Fibroblast of lung (primary cell): ENCODE measurements around the gene UBAC1. TPM values are rescaled to one million over a fixed set of nuclear protein-coding genes. Genes with fewer than 3 reads are reported as not detected.

Experiments used
- DNase-seq, 2 donors: peaks; one replicate each; pipeline versions ENCODE4 v3.0.0 to v3.0.0-alpha.2; 2010; ENCODE audit warnings: low read depth in 2 of 2
- H2AFZ ChIP-seq: 2 replicates; pipeline ENCODE4 v1.5.1; 2012; ENCODE audit warnings: low read length, control low read depth, inconsistent platforms
- H3K27ac ChIP-seq: 2 replicates; pipeline ENCODE4 v1.5.1; 2011; ENCODE audit warnings: low read length, control low read depth; ENCODE audit not compliant: insufficient read depth
- H3K27me3 ChIP-seq: 2 replicates; pipeline ENCODE4 v1.5.1; 2011; ENCODE audit warnings: mild to moderate bottlenecking, low read length; ENCODE audit not compliant: control insufficient read depth, insufficient read depth
- H3K36me3 ChIP-seq: 2 replicates; pipeline ENCODE4 v1.5.1; 2011; ENCODE audit warnings: low read length; ENCODE audit not compliant: control insufficient read depth, insufficient read depth
- H3K4me1 ChIP-seq: 2 replicates; pipeline ENCODE4 v1.5.1; 2011; ENCODE audit warnings: low read length; ENCODE audit not compliant: control insufficient read depth, insufficient read depth; ENCODE audit errors: extremely low read depth
- H3K4me2 ChIP-seq: 2 replicates; pipeline ENCODE4 v1.5.1; 2011; ENCODE audit warnings: low read length, control low read depth; ENCODE audit not compliant: insufficient read depth; ENCODE audit errors: extremely low read depth
- H3K4me3 ChIP-seq, 4 experiments: fragments of 200-600 bp in 1 of 4; sonication (generic) in 1 of 4; replicated peaks in 1 of 4; 2 replicates each; pipeline ENCODE4 v1.5.1; 2011 to 2016; ENCODE audit warnings: low read length in 4 of 4, low read depth in 3 of 4, mild to moderate bottlenecking in 3 of 4, control low read depth in 2 of 4, inconsistent platforms in 1 of 4, mixed read lengths in 1 of 4; ENCODE audit not compliant: insufficient read depth in 1 of 4; ENCODE audit errors: control extremely low read depth in 1 of 4
- H3K79me2 ChIP-seq: 2 replicates; pipeline ENCODE4 v1.5.1; 2012; ENCODE audit warnings: mild to moderate bottlenecking, low read length, inconsistent platforms; ENCODE audit not compliant: control insufficient read depth, insufficient read depth
- H3K9ac ChIP-seq: 2 replicates; pipeline ENCODE4 v1.5.1; 2011; ENCODE audit warnings: mild to moderate bottlenecking, low read length, control low read depth; ENCODE audit not compliant: insufficient read depth
- H3K9me3 ChIP-seq: 2 replicates; pipeline ENCODE4 v1.5.1; 2012; ENCODE audit warnings: low read depth, low read length; ENCODE audit not compliant: control insufficient read depth, insufficient read depth
- H4K20me1 ChIP-seq: 2 replicates; pipeline ENCODE4 v1.5.1; 2011; ENCODE audit warnings: low read length; ENCODE audit not compliant: control insufficient read depth, insufficient read depth; ENCODE audit errors: extremely low read depth
- EZH2 ChIP-seq: IDR thresholded peaks from 2 replicates; pipeline ENCODE4 v1.5.1; 2012; ENCODE audit warnings: low read length, control low read depth, mild to moderate bottlenecking; ENCODE audit errors: missing control alignments
- polyA plus RNA-seq, 2 donors: library from polyadenylated mRNA; depleted of rRNA in 1 of 2; stranded (reverse) in 1 of 2; unstranded in 1 of 2; fragments of >200 nt; gene quantifications; 2 replicates each; pipeline ENCODE4 v1.2.1, GENCODE V29; 2011 to 2012; ENCODE audit warnings: missing spikeins in 1 of 2
- total RNA-seq: library from RNA; depleted of rRNA; stranded (reverse); fragments of >200 nt; gene quantifications from 2 replicates; pipeline ENCODE4 v1.2.1, GENCODE V29; 2014
- TF ChIP-seq, protein P1 (sequence below), 2 donors: IDR thresholded peaks in 1 of 2; conservative IDR thresholded peaks in 1 of 2; 1 replicate in 1 of 2; 2 replicates in 1 of 2; pipeline ENCODE4 v1.5.1; 2011 to 2012; ENCODE audit warnings: low read length in 2 of 2, control low read depth in 1 of 2, inconsistent platforms in 1 of 2, low read depth in 1 of 2, mild to moderate bottlenecking in 1 of 2

Gene UBAC1
- total and polyA plus RNA-seq, 2 donors (not counting 1 experiment from before 2014, with no cell fraction given): 26.8 to 30.6 TPM

DNA sequence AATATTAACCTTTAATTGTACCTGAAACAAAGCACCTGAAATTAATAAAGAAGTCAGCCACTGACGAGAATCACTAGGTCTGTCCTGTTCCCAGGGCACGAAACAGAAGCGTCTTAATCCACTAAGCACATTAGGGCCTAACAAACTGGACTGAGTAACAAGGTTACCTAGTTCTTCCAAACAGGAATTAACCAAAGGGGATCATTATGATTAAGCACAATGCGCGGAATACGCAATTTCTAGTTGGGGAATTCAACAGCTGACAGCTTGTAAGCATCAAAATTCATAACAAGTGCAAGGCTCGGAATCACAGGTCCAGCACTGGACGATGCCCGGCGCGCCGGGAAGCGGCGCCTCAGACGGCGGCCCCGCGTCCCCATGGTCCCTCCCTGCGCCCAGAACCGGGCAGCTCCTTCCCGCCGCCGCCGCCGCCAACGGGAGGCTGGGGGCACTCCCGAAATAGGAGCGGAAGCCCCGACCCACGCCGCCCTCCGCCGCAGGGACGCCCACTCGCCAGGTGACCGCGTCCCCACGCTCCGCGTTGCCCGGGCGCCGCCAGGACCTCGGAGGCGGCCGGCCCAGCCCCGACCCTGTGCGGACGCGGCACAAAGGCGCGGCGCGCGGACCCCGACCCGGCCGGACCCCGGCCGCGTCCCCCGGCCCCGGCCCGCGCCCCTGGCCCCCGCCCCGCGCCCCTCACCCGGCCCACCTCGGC, 54.7 kb downstream of the UBAC1 start:
- TF ChIP-seq EZH2: no peak
- TF ChIP-seq, protein P1, sequence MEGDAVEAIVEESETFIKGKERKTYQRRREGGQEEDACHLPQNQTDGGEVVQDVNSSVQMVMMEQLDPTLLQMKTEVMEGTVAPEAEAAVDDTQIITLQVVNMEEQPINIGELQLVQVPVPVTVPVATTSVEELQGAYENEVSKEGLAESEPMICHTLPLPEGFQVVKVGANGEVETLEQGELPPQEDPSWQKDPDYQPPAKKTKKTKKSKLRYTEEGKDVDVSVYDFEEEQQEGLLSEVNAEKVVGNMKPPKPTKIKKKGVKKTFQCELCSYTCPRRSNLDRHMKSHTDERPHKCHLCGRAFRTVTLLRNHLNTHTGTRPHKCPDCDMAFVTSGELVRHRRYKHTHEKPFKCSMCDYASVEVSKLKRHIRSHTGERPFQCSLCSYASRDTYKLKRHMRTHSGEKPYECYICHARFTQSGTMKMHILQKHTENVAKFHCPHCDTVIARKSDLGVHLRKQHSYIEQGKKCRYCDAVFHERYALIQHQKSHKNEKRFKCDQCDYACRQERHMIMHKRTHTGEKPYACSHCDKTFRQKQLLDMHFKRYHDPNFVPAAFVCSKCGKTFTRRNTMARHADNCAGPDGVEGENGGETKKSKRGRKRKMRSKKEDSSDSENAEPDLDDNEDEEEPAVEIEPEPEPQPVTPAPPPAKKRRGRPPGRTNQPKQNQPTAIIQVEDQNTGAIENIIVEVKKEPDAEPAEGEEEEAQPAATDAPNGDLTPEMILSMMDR (conservative IDR thresholded peaks at IDR 0.05 in 1 of 2, IDR thresholded peaks at IDR 0.05 in 1 of 2; ENCODE audit: low read depth in 1 of 2, low read length in 2 of 2): no peak
- Histone ChIP-seq H3K36me3 (peaks cover 2% of the 10 kb centered on the region), H3K27ac (no peak overlapping the region), H4K20me1 (peaks cover 2% of the 10 kb centered on the region), H3K27me3 (no peaks in the 10 kb centered on the region), H3K4me3 (peak overlapping the region; percentile 42 to 74 (median 63)), H2AFZ (no peak overlapping the region), H3K9me3 (no peaks in the 10 kb centered on the region), H3K4me1 (peaks cover 11% of the 10 kb centered on the region), H3K9ac (peak overlapping the region; percentile 8), H3K4me2 (peak overlapping the region; percentile 88), H3K79me2 (peaks cover 57% of the 10 kb centered on the region)
- DNase-seq: peak; percentile 54 to 66

DNA sequence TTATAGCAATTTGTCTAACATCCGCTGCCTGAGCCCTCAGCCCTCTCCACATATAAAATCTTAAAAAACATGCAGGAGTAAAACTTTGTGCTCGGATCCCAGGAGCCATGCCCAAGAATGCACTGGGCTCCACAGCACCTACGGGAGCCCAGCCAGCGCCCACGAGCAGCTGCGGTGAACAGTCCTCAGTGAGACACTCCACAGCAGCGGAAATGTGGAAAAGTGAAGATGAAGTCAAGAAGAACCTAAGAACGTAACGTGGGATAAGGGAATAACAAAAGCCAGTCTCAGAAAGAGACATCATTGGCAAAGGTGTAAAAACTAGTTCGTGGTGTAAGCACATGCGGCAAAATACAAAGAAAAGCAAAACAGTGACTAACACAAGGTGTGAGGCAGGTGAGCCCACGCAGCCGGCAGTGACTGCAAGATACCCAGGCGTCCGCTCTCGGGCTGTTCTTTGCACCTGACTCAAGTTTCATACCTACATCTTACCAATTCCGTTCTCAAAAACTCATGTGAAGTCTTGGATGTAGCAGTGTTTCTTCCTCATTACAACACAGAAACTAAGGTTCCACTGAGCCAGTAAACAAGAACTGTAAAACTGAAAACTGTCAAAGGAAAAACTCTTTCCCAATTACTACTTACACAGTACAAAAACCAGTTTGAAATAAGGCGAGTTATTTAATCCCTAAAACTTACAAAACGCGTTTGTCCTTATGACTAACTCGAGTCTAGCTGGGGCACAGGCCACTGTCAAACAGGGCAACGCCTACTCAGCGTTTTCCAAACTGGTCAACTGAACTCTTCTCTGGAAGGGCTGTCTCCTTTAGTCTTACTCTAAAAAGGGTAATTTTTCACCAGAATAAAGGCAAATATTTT, 55.6 kb downstream of the UBAC1 start:
- H2AFZ ChIP-seq: no peak overlapping the region
- H3K79me2 ChIP-seq: peaks cover 64% of the 10 kb centered on the region
- peaks cover 11% of the 10 kb centered on the region for H3K4me1 ChIP-seq
- DNase-seq: peak in 1 of 2 donors; percentile 58
- peak overlapping the region; percentile 88 for H3K4me2 ChIP-seq
- H3K36me3 ChIP-seq: no peaks in the 10 kb centered on the region
- H3K4me3 ChIP-seq: peak overlapping the region in 3 of 4 experiments; percentile 42 to 74 (median 65)
- no peak overlapping the region for H3K9ac ChIP-seq
- no peak overlapping the region for H3K27ac ChIP-seq
- peaks cover 2% of the 10 kb centered on the region for H4K20me1 ChIP-seq
- no peak for TF ChIP-seq EZH2
- TF ChIP-seq, protein P1 (conservative IDR thresholded peaks at IDR 0.05 in 1 of 2, IDR thresholded peaks at IDR 0.05 in 1 of 2; ENCODE audit: low read depth in 1 of 2, low read length in 2 of 2): no peak
- no peaks in the 10 kb centered on the region for H3K9me3 ChIP-seq
- no peaks in the 10 kb centered on the region for H3K27me3 ChIP-seq
